HepG2 (cell line): ENCODE measurements around the gene MDP1. TPM values are rescaled to one million over a fixed set of nuclear protein-coding genes. Genes with fewer than 3 reads are reported as not detected.
A peak's percentile ranks its signal among the peaks of the same experiment; 100 is the strongest.

ENCODE experiments used
- FOXP4 ChIP-seq: sonication (generic); formaldehyde crosslinking; IDR thresholded peaks from 2 replicates; pipeline ENCODE4 v1.4.0; 2020; ENCODE audit warnings: missing genetic modification reagents
- HOXD1 ChIP-seq: sonication (generic); formaldehyde crosslinking; IDR thresholded peaks from 2 replicates; pipeline ENCODE4 v1.5.0; 2020; ENCODE audit warnings: missing genetic modification reagents
- MBNL3 ChIP-seq: fragments of 250-450 bp; sonication (Bioruptor Pico); conservative IDR thresholded peaks from 2 replicates; pipeline ENCODE4 v1.8.0; 2022; ENCODE audit warnings: mild to moderate bottlenecking, inconsistent platforms
- NRL ChIP-seq: sonication (generic); formaldehyde crosslinking; IDR thresholded peaks from 2 replicates; pipeline ENCODE4 v1.5.0; 2020; ENCODE audit warnings: missing genetic modification reagents, mild to moderate bottlenecking, moderate library complexity, borderline replicate concordance
- PRDM10 ChIP-seq: sonication (generic); formaldehyde crosslinking; IDR thresholded peaks from 2 replicates; pipeline ENCODE4 v1.4.0; 2020; ENCODE audit warnings: low read depth, missing genetic modification reagents
- TOE1 ChIP-seq: sonication (generic); formaldehyde crosslinking; IDR thresholded peaks from 2 replicates; pipeline ENCODE4 v1.4.0; 2020; ENCODE audit warnings: mild to moderate bottlenecking, missing genetic modification reagents
- TRAFD1 ChIP-seq: sonication (generic); formaldehyde crosslinking; IDR thresholded peaks from 2 replicates; pipeline ENCODE4 v1.5.1; 2020; ENCODE audit warnings: missing genetic modification reagents, mild to moderate bottlenecking, borderline replicate concordance
- ZBED4 ChIP-seq: sonication (generic); formaldehyde crosslinking; IDR thresholded peaks from 2 replicates; pipeline ENCODE4 v1.4.0; 2020; ENCODE audit warnings: missing genetic modification reagents, borderline replicate concordance
- ZNF382 ChIP-seq: sonication (generic); formaldehyde crosslinking; IDR thresholded peaks from 2 replicates; pipeline ENCODE4 v1.5.0; 2020; ENCODE audit warnings: missing genetic modification reagents, mild to moderate bottlenecking, borderline replicate concordance
- ZNF567 ChIP-seq: sonication (generic); formaldehyde crosslinking; IDR thresholded peaks from 2 replicates; pipeline ENCODE4 v1.8.1; 2023; ENCODE audit warnings: mild to moderate bottlenecking, missing genetic modification reagents, borderline replicate concordance
- ZNF746 ChIP-seq: sonication (generic); formaldehyde crosslinking; IDR thresholded peaks from 2 replicates; pipeline ENCODE4 v1.8.0; 2022; ENCODE audit warnings: mild to moderate bottlenecking, missing genetic modification reagents
- ZNF747 ChIP-seq: sonication (generic); formaldehyde crosslinking; IDR thresholded peaks from 2 replicates; pipeline ENCODE4 v1.8.1; 2023; ENCODE audit warnings: missing genetic modification reagents, mild to moderate bottlenecking, borderline replicate concordance
- ZSCAN30 ChIP-seq: sonication (generic); formaldehyde crosslinking; IDR thresholded peaks from 2 replicates; pipeline ENCODE4 v1.5.0; 2020; ENCODE audit warnings: mild to moderate bottlenecking, missing genetic modification reagents
- polyA plus RNA-seq, 8 experiments: library from polyadenylated mRNA; depleted of rRNA in 3 of 8; stranded (reverse) in 7 of 8; unstranded in 1 of 8; fragments of >200 nt; fragmentation: Illumina TruSeq in 4 of 8; extraction: Trizol in 4 of 8; gene quantifications; 2 replicates each; pipeline versions ENCODE4 v1.2.1 to v1.2.3, GENCODE V29; 2011 to 2016; ENCODE audit warnings: low read depth in 4 of 8, missing spikeins in 1 of 8, mixed read lengths in 1 of 8; ENCODE audit not compliant: insufficient read depth in 1 of 8
- total RNA-seq, 5 experiments: library from RNA; depleted of rRNA; stranded (reverse); fragments of >200 nt; fragmentation: Illumina TruSeq; extraction: Trizol; gene quantifications; 2 replicates each; pipeline ENCODE4 v1.2.3, GENCODE V29; 2016; ENCODE audit warnings: low read depth in 1 of 5

The MDP1 gene
- total and polyA plus RNA-seq, 2 of the 13 experiments (the other 11 are each of a cell fraction or from before 2014, with no cell fraction given), result 44.1 to 48.7 TPM

- TF ChIP-seq ZNF382 (CRISPR knock-in tag), result no peak
- no peak for TF ChIP-seq ZNF567
- TF ChIP-seq TOE1 (CRISPR knock-in tag), result no peak
- TF ChIP-seq TRAFD1 (CRISPR knock-in tag), result no peak
- TF ChIP-seq PRDM10, result no peak
- no peak for TF ChIP-seq ZBED4 (CRISPR knock-in tag)
- TF ChIP-seq ZNF747 (CRISPR knock-in tag), result no peak
- TF ChIP-seq ZNF746 (CRISPR knock-in tag), result no peak
- no peak for TF ChIP-seq ZSCAN30 (CRISPR knock-in tag)
- TF ChIP-seq HOXD1, result 0 out of 2 replicates have a peak, but pooled peaks have one; percentile 46
- peak; percentile 66 for TF ChIP-seq NRL (CRISPR knock-in tag)
- TF ChIP-seq MBNL3 (CRISPR knock-in tag), result no peak
- TF ChIP-seq FOXP4, result no peak
Observed at GRCh38 chr14:24260026-24260779, 44.3 kb upstream of the MDP1 start (continued).
